ENCODE data around the gene DHRS4.
A peak's percentile ranks its signal among the peaks of the same experiment; 100 is the strongest.

The DHRS4 gene

GRCh38 chr14:23953464-23954278 is at the start of gene DHRS4:
DHRS4 (plus strand) TSS chr14:23953770; CDS start chr14:23953789, 19 bp downstream.
- in situ Hi-C loops (cut with HindIII; ENCODE audit: low pct_ligation_motif_present, low pct_unique_long_range_greater_than_20kb, low sequenced_read_pairs) = no loop called here
- DNase-seq = peak; percentile 82

GRCh38 chr14:23910101-23910875 is 43.3 kb upstream of the DHRS4 start:
- peak; percentile 55 for DNase-seq
- in situ Hi-C loops (cut with HindIII; ENCODE audit: low pct_ligation_motif_present, low pct_unique_long_range_greater_than_20kb, low sequenced_read_pairs) = no loop called here

- no peak for DNase-seq
- in situ Hi-C loops (cut with HindIII; ENCODE audit: low pct_ligation_motif_present, low pct_unique_long_range_greater_than_20kb, low sequenced_read_pairs) = no loop called here
Measured at GRCh38 chr14:23910876-23911210, 42.7 kb upstream of the DHRS4 start.

- in situ Hi-C loops (cut with HindIII; ENCODE audit: low pct_ligation_motif_present, low pct_unique_long_range_greater_than_20kb, low sequenced_read_pairs) = no loop called here
- DNase-seq = no peak
Measured at GRCh38 chr14:23915559-23915958, 38.0 kb upstream of the DHRS4 start.

GRCh38 chr14:23916004-23916403 is 37.6 kb upstream of the DHRS4 start:
- in situ Hi-C loops (cut with HindIII; ENCODE audit: low pct_ligation_motif_present, low pct_unique_long_range_greater_than_20kb, low sequenced_read_pairs) = no loop called here
- no peak for DNase-seq

GRCh38 chr14:23916446-23916845 is 37.1 kb upstream of the DHRS4 start:
- in situ Hi-C loops (cut with HindIII; ENCODE audit: low pct_ligation_motif_present, low pct_unique_long_range_greater_than_20kb, low sequenced_read_pairs) = no loop called here
- no peak for DNase-seq

GRCh38 chr14:23922545-23922944 is 31.0 kb upstream of the DHRS4 start:
- in situ Hi-C loops (cut with HindIII; ENCODE audit: low pct_ligation_motif_present, low pct_unique_long_range_greater_than_20kb, low sequenced_read_pairs) = no loop called here

GRCh38 chr14:23925523-23926075 is 28.0 kb upstream of the DHRS4 start:
- in situ Hi-C loops (cut with HindIII; ENCODE audit: low pct_ligation_motif_present, low pct_unique_long_range_greater_than_20kb, low sequenced_read_pairs) = no loop called here
- DNase-seq = no peak

More at GRCh38 chr14:23922545-23922944, 31.0 kb upstream of the DHRS4 start:
- DNase-seq = no peak

- DNase-seq = no peak
- in situ Hi-C loops (cut with HindIII; ENCODE audit: low pct_ligation_motif_present, low pct_unique_long_range_greater_than_20kb, low sequenced_read_pairs) = no loop called here
Measured at GRCh38 chr14:23926543-23926942, 27.0 kb upstream of the DHRS4 start.

- in situ Hi-C loops (cut with HindIII; ENCODE audit: low pct_ligation_motif_present, low pct_unique_long_range_greater_than_20kb, low sequenced_read_pairs) = no loop called here
- no peak for DNase-seq
Measured at GRCh38 chr14:23929136-23929535, 24.4 kb upstream of the DHRS4 start.

GRCh38 chr14:23929822-23930294 is 23.7 kb upstream of the DHRS4 start:
- DNase-seq = peak; percentile 70
- in situ Hi-C loops (cut with HindIII; ENCODE audit: low pct_ligation_motif_present, low pct_unique_long_range_greater_than_20kb, low sequenced_read_pairs) = no loop called here

- DNase-seq = no peak
- in situ Hi-C loops (cut with HindIII; ENCODE audit: low pct_ligation_motif_present, low pct_unique_long_range_greater_than_20kb, low sequenced_read_pairs) = no loop called here
Measured at GRCh38 chr14:23930742-23931141, 22.8 kb upstream of the DHRS4 start.

GRCh38 chr14:23931721-23932289 is 21.8 kb upstream of the DHRS4 start:
- in situ Hi-C loops (cut with HindIII; ENCODE audit: low pct_ligation_motif_present, low pct_unique_long_range_greater_than_20kb, low sequenced_read_pairs) = no loop called here
- DNase-seq = no peak

GRCh38 chr14:23932639-23933038 is 20.9 kb upstream of the DHRS4 start:
- in situ Hi-C loops (cut with HindIII; ENCODE audit: low pct_ligation_motif_present, low pct_unique_long_range_greater_than_20kb, low sequenced_read_pairs) = no loop called here
- DNase-seq = no peak

- in situ Hi-C loops (cut with HindIII; ENCODE audit: low pct_ligation_motif_present, low pct_unique_long_range_greater_than_20kb, low sequenced_read_pairs) = no loop called here
- DNase-seq = no peak
Measured at GRCh38 chr14:23933108-23933741, 20.3 kb upstream of the DHRS4 start.

GRCh38 chr14:23933742-23934128 is 19.8 kb upstream of the DHRS4 start:
- in situ Hi-C loops (cut with HindIII; ENCODE audit: low pct_ligation_motif_present, low pct_unique_long_range_greater_than_20kb, low sequenced_read_pairs) = no loop called here

GRCh38 chr14:23935158-23935557 is 18.4 kb upstream of the DHRS4 start:
- no peak for DNase-seq

More at GRCh38 chr14:23933742-23934128, 19.8 kb upstream of the DHRS4 start:
- no peak for DNase-seq

GRCh38 chr14:23936084-23936829 is 17.3 kb upstream of the DHRS4 start:
- DNase-seq = no peak
- in situ Hi-C loops (cut with HindIII; ENCODE audit: low pct_ligation_motif_present, low pct_unique_long_range_greater_than_20kb, low sequenced_read_pairs) = no loop called here

More at GRCh38 chr14:23935158-23935557, 18.4 kb upstream of the DHRS4 start:
- in situ Hi-C loops (cut with HindIII; ENCODE audit: low pct_ligation_motif_present, low pct_unique_long_range_greater_than_20kb, low sequenced_read_pairs) = no loop called here
